NB4 (cell line): ENCODE data around the gene ZNF185.

Experiments used
- CTCF ChIP-seq: IDR thresholded peaks from one replicate; pipeline ENCODE4 v1.5.1; 2012; ENCODE audit warnings: low read depth, low read length
- MAX ChIP-seq: IDR thresholded peaks from 2 replicates; pipeline ENCODE4 v1.6.1; 2011; ENCODE audit warnings: low read depth, low read length
- MYC ChIP-seq: IDR thresholded peaks from 2 replicates; pipeline ENCODE4 v1.6.1; 2011; ENCODE audit warnings: low read depth, low read length
- POLR2A ChIP-seq: IDR thresholded peaks from 2 replicates; pipeline ENCODE4 v1.6.1; 2011; ENCODE audit warnings: mild to moderate bottlenecking; ENCODE audit not compliant: insufficient read length; ENCODE audit errors: extremely low read depth

GRCh38 chrX:152896450-152896849 lies 1.4 kb upstream of the ZNF185 start:
- no peak for TF ChIP-seq CTCF
- no peak for TF ChIP-seq MAX
- no peak for TF ChIP-seq POLR2A
- TF ChIP-seq MYC = no peak
